GM19395 (cell line): ENCODE measurements around the gene COPRS.

Experiments used
- ATAC-seq: cut with Tn5 transposase; IDR thresholded peaks from one replicate; pipeline ENCODE4 v1.9.1; 2021; ENCODE audit warnings: mild to moderate bottlenecking, moderate library complexity; ENCODE audit not compliant: unreplicated experiment

Gene COPRS, protein sequence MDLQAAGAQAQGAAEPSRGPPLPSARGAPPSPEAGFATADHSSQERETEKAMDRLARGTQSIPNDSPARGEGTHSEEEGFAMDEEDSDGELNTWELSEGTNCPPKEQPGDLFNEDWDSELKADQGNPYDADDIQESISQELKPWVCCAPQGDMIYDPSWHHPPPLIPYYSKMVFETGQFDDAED

DNA sequence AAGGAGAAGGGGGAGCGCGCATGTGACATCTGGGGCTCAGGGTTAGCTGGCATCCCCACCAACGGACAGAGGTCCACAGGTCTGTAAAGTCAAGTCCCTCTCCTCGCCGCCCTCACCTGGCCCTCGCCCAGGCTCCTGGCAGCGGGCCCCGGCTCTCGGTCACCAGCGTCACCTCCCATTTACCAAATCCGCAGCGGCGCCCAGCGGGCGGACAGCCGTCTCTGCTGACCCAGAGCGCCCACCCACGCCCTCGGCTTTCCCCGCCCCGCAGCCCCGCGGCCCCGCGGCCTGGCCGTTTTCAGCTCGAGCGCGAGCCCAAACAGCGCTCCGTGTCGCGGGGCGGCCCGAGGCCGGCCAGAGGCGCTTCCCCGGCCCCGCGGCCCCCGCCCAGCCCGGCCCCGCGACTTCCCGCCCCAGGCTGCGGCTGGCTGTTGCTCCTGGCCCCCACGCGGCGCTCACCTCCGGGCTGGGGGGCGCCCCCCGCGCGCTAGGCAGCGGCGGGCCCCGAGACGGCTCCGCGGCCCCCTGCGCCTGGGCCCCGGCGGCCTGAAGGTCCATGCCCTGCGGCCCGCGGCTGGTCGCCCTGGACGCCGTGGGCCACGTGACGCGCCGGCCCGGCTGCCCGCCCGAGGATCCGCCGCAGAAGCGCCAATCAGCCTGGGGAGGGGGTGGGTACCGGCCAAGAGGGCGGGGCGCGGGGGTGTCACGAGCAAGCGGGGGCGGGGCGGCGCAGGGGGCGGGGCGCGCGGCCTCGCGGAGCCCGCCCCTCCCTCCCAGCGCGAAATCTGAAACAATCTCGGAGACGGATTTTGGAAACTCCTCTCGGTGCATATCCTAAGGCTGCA is at the start of gene COPRS:
COPRS (minus strand) TSS at position 603 of the 845 bp plus-strand sequence; CDS start at position 558, 45 bp downstream.
- no peak for ATAC-seq

DNA sequence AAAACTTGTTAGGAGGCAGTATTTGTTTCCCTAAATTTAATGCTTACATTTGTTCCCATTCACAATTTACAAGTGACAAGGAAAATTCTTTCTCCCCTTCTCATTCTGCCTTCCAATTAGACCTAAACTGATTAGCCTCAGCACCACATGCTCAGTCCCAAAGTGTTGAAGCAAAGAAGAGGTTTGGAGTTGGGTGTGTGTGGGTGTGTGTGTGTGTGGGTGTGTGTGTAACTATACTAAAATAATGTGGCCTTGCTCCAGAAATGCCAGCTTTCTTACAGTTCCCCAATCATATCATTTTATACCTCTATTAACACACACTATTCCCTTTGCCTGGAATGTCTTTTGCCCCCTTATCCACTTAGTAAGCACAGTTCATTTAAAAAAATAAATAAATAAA is 49.3 kb upstream of the COPRS start:
- ATAC-seq: no peak

DNA sequence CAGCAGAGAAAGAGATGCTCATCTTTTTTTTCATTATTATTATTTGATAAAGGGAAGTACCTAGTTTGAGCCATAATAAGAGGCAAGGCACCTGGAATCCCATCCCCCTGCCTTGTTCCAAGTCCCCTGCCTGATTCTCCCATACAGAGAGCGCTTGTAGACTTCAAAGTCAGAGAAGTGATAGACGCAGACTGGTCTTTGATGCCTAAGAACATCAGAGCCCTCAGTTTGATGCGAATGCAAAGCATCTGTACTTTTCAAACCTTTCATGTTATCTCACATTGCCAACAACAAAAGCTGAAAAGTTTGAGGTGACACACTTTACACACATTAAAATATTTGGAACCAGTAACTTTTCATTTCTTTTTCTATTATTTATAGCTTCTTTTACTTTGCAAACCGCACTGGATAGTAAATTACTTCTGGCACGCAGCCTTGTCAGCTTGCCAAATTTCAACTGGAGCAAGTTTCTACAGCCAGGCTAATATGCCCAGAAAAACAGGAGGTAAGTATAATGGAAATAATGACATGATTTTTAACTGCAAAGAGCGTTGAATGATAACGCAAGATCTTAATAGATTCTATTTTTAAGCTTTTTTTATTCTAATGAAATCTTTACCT is 48.4 kb upstream of the COPRS start:
- ATAC-seq: no peak

DNA sequence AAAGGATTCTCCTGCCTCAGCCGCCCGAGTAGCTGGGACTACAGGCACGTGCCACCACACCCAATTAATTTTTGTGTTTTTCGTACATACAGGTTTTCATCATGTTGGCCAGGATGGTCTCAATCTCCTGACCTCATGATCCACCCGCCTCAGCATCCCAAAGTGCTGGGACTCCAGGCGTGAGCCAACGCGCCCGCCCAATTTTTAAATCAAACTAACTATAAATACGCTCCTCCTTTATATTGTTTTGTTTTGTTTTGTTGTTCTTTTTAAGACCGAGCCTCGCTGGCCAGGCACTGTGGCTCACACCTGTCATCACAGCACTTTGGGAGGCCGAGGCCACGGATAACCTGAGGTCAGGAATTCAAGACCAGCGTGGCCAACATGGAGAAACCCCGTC is 44.4 kb upstream of the COPRS start:
- no peak for ATAC-seq

DNA sequence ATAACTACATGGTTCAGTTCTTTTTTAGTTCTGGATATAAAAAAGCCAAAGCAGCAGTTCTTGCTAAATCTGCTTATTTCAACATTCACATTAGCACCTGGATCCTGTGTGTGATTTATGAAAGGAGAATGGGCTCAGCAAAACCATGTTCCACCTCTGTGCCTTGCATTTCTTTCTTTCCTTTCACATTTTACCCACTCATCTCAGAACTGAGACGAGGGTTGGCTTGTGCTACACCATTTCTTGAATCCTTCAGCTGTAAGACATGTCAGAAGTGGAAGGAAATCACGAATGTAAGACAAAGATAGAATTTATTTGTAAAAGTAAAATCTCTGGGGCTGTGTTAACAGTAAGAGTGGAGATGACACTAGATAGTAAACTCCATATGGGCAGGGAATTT is 43.6 kb upstream of the COPRS start:
- no peak for ATAC-seq

DNA sequence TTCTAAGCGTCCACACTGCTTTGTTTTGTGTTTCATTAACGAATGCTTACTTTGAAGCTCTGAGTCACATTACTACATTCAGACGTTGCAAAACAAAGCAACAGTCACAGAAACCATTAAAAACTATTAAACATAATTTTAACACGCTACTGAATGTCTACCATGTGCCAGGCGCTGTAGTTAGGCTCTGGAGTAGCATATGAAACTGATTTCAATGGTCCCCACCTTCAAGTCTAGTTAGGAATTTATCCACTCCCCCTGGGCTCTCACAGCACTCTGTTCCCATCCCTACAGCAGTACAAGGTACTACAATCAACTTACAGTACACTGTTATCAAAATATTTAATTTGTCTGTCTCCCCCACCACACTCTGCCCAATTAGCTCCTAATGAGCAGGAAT is 41.8 kb upstream of the COPRS start:
- ATAC-seq: no peak

DNA sequence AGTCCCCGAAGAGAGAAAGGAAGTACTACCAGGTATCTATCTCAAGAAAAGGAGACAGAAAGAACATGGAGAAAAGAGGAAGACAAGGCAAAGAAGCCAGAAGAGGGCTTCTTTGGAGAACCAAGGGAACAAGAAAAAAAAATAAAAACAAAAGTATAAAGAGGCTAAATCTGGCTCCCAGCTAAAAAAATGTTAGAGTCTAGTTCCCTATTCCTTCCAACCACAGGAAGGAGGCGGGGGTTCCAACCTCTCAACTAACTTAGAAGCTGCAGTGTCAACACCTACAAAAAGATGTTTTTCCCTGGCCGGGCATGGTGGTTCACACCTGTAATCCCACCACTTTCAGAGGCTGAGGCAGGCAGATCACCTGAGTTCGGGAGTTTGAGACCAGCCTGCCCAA is 29.1 kb upstream of the COPRS start:
- no peak for ATAC-seq

DNA sequence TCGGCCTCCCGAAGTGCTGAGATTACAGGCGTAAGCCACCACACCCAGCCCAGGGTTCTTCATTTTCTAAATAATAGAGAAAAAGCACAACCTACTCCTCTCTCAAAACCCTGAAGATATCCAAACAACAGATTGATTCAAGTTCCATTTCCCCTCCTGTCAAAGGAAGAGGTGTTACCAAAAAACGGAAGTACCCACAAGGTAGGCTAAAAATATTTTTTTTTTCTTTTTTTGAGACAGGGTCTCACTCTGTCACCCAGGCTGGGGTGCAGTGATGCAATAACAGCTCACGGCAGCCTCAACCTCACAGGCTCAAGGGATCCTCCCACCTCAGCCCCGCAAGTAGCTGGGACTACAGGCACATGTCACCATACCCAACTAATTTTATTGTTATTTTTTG is 23.5 kb upstream of the COPRS start:
- ATAC-seq: no peak

DNA sequence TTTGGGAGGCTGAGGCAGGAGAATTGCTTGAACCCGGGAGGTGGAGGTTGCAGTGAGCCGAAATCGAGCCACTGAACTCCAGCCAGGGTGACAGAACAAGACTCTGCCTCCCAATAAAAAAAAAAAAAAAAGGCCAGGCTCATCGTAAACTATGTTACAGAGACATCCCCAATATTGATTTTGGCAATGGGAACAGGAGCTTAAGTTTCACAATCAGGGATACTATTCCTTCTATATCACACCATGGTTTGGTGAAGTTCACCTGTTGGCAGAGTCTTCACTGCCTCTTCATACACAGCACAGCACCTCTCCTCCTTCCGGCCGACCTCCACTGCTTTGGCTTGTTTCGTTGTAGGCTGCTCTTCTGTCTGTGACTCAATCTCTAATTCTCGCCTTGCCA is 21.3 kb upstream of the COPRS start:
- ATAC-seq: no peak

DNA sequence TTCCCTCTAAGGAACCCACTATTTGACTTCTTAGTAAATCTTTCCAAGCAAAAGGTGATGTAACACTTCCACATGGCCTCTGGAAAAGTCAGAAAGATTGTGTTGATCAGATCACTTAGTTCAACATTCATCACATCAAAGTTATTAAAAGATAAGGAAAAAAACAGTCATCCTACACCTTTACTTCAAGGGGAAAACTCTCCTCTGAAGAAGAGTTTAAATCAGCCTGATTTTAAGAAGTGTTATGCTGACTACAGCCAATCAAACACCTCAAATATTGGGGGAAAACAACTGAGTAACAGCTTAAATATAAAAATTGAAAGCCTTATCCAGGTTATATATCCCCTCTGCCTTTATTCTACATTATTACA is 19.6 kb upstream of the COPRS start:
- no peak for ATAC-seq

DNA sequence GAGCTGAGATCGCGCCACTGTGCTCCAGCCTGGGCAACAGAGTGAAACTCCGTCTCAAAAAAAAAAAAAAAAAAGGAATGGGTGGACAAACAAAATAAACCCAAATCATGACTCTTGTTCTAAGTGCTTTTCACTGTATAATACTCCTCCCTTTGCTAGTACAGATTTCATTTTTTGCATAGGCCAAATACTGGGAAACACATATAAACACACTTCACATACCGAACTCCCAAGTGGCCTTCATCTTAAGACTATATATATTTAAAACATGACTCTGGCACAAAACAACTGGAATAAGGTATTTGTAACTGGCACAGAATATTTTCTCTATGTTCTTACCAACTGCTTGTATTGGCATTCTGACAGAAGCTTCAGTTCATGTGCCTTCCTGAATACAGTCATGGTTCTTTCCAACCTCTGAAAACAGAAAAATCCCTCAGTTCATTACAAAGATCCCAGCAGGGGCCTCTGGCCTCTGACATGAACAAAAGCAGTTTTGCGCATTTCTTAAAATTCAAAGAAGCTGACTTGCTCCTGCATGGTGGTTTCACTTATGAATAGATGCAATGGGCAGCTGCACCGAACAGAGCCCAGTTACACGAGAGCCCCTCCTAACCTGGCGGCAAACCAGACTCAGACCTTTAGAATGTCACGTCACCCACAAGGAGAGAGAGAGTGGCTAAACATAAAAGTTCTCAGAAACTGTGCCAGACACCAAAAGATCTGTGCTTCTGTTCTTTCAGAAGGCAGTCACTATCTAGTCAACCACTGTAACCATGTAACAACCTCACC is 19.1 kb upstream of the COPRS start:
- ATAC-seq: no peak

DNA sequence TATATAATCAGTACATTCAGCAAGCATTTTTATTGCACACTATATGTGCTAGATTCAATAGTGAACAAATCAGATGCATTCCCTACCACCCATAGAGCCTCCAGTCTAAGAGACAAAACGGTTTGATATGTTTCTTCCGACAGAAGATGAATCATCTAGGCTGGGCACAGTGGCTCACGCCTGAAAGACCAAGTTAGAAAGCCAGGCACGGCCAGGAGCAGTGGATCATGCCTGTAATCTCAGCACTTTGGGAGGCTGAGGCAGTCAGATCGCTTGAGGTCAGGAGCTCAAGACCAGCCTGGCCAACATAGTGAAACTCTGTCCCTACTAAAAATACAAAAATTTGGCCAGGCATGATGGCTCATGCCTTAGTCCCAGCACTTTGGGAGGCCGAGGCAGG is 18.3 kb upstream of the COPRS start:
- no peak for ATAC-seq

DNA sequence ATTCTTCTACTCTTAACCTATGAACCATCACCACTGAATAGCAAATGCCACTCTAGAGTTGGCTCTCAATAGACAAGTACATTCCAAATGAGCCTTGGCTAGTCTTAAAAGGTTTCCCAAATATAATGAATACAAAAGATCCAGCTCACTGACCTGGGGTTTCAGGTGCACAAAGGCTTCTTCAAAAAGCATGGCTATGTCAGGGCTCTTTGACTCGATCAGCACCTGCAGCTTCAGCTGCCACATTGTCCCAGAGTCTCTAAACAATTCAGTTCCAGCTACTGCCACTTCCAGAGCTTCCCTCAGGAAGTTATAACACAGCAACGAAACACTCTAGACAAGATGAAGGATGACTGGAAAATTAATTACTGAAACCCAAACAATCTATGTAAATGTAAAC is 16.0 kb upstream of the COPRS start:
- ATAC-seq: no peak

DNA sequence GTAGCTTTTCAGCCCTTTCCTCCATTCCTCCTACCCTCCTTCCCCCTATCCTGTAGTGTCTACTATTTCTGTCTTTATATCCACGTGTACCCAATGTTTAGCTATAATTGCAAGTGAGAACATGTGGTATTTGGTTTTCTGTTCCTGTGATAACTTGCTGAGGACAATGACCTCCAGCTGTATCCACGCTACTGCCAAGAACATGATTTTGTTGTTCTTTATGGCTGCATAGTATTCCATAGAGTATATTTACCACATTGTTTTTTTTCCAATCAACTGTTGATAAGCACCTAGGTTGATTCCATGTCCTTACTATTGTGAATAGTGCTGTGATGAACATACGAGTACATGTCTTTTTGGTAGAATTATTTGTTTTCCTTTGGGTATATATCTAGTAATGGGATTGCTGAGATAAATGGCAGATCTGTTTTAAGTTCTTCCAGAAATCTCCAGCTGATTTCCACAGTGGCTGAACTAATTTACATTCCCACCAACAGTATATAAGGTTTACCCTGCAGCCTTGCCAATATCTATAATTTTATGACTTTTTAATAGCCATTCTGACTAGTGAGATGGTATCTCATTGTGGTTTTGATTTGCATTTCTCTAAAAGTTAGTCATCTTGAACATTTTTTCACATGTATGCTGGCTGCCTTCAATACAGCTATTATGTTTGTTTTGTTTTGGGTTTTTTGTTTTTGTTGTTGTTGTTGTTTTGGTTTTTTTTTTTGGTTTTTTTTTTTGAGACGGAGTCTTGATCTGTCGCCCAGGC is 10.9 kb upstream of the COPRS start:
- no peak for ATAC-seq

DNA sequence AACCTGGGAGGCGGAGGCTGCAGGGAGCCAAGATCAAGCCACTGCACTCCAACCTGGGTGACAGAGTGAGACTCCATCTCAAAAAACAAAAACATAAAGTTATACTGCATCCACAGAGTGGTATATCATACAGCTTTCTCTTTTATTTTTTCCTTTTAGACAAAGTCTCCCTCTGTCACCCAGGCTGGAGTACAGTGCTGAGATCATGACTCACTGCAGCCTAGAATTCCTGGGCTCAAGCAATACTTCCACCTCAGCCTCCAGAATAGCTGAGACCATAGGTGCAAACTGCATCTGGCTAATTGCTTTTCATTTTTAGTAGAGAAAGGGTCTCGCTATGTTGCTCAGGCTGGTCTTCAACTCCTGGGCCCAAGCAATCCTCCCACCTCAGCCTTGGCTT is 10.0 kb upstream of the COPRS start:
- ATAC-seq: no peak

DNA sequence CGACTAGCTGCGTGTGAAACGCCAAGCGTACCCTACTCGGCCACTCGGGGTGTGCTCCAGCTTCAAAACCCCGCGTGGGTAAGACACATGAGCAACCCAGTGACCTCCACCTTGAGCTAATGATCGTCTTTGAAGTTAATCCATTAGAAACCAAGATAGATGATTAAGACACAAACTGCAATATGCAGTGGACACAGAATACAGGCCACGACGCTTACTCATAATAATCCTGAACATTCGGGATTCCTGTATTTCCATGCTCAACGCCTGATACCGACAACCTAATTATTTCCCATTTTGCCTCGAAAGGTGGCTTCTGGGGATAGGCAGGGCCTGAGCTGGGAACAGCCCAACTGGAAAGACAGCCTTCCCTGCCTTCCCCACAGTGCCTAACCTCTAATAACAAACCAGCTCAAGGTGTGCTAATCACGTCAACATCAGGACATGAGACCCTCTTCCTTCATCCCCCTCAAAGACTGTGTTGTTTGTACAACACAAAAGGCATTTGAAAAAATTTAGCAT is 504 bp upstream of the COPRS start:
- ATAC-seq: no peak

DNA sequence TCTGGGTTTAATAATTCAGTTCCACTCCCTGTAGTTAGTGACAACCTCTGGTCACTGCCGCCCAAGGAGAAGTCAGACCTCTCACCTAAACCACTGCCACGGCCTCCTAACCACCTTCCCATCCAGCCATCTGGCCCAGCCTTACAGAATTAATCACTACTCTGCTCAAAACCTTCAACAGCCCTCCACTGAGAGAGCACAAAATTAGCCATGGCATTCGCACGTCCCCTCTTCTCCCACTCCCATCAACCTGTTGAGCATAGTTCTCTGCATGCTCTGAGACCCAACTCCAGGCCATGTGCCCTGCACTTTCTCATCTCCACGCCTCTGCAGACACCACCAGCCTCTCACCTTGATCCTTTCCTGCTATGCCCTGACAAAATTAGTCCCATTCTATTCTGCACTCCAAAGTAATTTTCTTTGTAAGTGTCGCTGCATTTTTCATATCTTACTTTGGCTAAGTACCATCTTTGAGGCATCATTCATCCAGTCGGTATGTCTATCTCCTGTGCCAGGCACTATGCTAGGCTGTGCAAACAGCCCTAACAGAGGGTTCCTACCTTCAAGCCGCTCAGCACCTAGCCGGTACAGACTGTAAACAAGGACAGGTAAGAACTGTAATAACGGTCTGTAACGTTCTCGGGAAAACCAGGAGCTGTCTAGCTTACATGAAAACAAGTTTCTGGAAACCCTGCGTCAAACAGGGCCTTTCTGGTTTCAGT is 963 bp downstream of the COPRS start:
- no peak for ATAC-seq

DNA sequence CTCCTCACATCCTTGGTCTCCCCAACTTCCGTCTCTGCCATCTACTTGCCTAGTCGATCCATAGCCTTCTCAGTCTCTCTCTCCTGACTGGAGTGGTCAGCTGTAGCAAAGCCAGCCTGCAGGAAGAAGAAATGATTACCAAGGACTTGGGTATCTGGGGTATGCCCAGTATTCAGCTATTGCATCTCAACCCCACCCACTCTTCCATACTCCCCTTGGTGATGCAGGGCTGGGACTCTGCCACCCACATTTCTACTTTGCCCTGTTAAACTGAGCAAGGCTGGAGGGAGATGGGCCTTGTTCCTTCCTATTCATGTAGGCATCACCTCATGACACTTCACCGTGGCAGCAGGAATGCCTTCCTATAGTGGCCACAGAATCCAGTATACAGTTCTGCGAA is 2.3 kb downstream of the COPRS start:
- no peak for ATAC-seq

DNA sequence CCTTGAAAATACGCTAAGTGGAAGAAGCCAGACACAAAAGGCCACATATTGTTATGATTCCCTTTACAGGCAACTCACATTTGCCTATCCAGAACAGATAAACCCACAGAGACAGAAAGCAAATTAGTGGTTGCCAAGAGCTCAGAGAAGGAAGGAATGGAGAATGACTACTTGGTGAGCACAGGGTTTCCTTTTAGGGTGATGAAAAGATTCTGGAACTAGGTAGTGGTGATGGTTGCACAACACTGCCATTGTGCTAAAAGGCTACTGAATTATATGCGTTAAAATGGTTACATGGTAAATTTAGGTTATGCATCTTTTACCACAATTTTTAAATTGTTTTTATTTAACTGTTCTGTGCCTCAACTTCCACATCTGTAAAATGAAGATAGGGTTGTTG is 4.4 kb downstream of the COPRS start:
- ATAC-seq: no peak

DNA sequence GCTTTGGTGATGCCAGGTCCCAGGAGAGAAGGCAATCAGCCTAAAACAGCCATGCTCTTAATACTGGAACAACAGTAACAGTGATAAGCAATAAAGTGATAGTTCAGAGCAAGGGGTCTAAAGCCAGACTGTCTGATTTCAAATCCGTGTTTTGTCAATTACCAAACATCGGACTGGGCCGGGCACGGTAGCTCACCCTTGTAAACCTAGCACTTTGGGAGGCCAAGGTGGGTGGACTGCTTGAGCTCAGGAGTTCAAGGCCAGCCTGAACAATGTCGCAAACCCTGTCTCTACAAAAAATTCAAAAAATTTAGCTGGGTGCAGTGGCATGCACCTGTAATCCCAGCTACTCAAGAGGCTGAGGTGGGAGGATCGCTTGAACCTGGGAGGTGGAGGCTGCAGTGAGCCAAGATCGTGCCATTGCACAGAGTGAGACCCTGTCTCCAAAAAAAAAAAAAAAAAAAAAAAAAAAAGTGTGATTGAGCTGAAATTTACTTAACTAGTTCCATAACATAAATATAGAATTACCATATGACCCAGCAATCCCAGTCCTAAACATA is 5.1 kb downstream of the COPRS start:
- no peak for ATAC-seq
